ENCODE data around the gene KDM5A.
"Not testable (repeated sequence)": the region's sequence is repeated elsewhere in the genome, so short reads cannot be mapped to it uniquely, and the experiment has no call there.

DNA sequence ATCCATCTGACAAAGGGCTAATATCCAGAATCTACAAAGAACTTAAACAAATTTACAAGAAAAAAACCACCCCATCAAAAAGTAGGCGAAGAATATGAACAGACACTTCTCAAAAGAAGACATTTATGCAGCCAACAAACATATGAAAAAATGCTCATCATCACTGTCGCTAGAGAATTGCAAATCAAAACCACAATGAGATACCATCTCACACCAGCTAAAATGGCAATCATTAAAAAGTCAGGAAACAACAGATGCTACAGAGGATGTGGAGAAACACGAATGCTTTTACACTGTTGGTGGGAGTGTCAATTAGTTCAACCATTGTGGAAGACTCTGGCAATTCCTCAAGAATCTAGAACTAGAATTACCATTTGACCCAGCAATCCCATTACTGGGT lies 86.4 kb downstream of the KDM5A start:
- TF ChIP-seq, protein P1, sequence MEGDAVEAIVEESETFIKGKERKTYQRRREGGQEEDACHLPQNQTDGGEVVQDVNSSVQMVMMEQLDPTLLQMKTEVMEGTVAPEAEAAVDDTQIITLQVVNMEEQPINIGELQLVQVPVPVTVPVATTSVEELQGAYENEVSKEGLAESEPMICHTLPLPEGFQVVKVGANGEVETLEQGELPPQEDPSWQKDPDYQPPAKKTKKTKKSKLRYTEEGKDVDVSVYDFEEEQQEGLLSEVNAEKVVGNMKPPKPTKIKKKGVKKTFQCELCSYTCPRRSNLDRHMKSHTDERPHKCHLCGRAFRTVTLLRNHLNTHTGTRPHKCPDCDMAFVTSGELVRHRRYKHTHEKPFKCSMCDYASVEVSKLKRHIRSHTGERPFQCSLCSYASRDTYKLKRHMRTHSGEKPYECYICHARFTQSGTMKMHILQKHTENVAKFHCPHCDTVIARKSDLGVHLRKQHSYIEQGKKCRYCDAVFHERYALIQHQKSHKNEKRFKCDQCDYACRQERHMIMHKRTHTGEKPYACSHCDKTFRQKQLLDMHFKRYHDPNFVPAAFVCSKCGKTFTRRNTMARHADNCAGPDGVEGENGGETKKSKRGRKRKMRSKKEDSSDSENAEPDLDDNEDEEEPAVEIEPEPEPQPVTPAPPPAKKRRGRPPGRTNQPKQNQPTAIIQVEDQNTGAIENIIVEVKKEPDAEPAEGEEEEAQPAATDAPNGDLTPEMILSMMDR (IDR thresholded peaks at IDR 0.05; ENCODE audit: insufficient read depth, low read length): not testable (repeated sequence)
- not testable (repeated sequence) for TF ChIP-seq POLR2AphosphoS5 (IDR thresholded peaks at IDR 0.05; ENCODE audit: low read depth)
- TF ChIP-seq, protein P2, sequence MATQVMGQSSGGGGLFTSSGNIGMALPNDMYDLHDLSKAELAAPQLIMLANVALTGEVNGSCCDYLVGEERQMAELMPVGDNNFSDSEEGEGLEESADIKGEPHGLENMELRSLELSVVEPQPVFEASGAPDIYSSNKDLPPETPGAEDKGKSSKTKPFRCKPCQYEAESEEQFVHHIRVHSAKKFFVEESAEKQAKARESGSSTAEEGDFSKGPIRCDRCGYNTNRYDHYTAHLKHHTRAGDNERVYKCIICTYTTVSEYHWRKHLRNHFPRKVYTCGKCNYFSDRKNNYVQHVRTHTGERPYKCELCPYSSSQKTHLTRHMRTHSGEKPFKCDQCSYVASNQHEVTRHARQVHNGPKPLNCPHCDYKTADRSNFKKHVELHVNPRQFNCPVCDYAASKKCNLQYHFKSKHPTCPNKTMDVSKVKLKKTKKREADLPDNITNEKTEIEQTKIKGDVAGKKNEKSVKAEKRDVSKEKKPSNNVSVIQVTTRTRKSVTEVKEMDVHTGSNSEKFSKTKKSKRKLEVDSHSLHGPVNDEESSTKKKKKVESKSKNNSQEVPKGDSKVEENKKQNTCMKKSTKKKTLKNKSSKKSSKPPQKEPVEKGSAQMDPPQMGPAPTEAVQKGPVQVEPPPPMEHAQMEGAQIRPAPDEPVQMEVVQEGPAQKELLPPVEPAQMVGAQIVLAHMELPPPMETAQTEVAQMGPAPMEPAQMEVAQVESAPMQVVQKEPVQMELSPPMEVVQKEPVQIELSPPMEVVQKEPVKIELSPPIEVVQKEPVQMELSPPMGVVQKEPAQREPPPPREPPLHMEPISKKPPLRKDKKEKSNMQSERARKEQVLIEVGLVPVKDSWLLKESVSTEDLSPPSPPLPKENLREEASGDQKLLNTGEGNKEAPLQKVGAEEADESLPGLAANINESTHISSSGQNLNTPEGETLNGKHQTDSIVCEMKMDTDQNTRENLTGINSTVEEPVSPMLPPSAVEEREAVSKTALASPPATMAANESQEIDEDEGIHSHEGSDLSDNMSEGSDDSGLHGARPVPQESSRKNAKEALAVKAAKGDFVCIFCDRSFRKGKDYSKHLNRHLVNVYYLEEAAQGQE (IDR thresholded peaks at IDR 0.05; ENCODE audit: insufficient replicate concordance, low read depth): not testable (repeated sequence)

All from HL-60 (cell line).